Vagina (tissue), 2 donors: ENCODE measurements around the gene TSHZ1.

Experiments used
- POLR2A ChIP-seq, 2 donors: fragments of 450-650 bp; IDR thresholded peaks; one replicate each; pipeline ENCODE4 v1.6.1; 2017; ENCODE audit warnings: antibody characterized with exemption in 2 of 2, mild to moderate bottlenecking in 2 of 2, moderate library complexity in 2 of 2
- TF ChIP-seq, protein P1 (sequence below), 3 experiments: fragments of 450-650 bp in 2 of 3; fragments of 200-600 bp in 1 of 3; sonication (generic) in 1 of 3; IDR thresholded peaks; one replicate each; pipeline ENCODE4 v1.5.1; 2017 to 2019; ENCODE audit warnings: antibody characterized with exemption in 3 of 3, mild to moderate bottlenecking in 2 of 3, moderate library complexity in 2 of 3

DNA sequence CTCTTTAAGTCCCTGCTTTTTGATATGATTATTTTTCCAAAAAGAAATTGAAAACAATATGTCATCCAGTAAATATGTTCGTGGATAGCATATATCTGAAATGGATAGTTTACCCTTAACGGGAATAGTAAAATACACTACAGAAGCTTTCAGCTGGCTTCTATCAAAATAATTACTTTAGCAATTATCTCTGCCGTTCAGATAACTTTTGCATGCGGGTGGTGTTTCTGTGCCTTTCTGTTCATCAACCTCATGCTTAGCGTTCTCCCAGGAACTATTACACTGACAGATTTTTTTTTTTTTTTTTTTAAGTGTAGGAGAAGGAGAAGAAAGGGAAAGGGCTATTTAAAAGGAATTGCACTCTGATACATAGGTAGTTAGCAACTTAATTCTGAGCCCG lies 53.6 kb downstream of the TSHZ1 start:
- TF ChIP-seq POLR2A (IDR thresholded peaks at IDR 0.05), result no peak
- TF ChIP-seq, protein P1, sequence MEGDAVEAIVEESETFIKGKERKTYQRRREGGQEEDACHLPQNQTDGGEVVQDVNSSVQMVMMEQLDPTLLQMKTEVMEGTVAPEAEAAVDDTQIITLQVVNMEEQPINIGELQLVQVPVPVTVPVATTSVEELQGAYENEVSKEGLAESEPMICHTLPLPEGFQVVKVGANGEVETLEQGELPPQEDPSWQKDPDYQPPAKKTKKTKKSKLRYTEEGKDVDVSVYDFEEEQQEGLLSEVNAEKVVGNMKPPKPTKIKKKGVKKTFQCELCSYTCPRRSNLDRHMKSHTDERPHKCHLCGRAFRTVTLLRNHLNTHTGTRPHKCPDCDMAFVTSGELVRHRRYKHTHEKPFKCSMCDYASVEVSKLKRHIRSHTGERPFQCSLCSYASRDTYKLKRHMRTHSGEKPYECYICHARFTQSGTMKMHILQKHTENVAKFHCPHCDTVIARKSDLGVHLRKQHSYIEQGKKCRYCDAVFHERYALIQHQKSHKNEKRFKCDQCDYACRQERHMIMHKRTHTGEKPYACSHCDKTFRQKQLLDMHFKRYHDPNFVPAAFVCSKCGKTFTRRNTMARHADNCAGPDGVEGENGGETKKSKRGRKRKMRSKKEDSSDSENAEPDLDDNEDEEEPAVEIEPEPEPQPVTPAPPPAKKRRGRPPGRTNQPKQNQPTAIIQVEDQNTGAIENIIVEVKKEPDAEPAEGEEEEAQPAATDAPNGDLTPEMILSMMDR (IDR thresholded peaks at IDR 0.05), result no peak
